GM10266 (cell line): ENCODE data around the gene ENO4.

Experiments used
- DNase-seq: peaks from one replicate; pipeline ENCODE4 v3.0.0; 2012; ENCODE audit errors: extremely low spot score
- CTCF ChIP-seq: IDR thresholded peaks from 2 replicates; pipeline ENCODE4 v1.5.1; 2012; ENCODE audit warnings: mild to moderate bottlenecking, low read depth; ENCODE audit not compliant: control insufficient read depth, insufficient read depth; ENCODE audit errors: missing control alignments

The ENO4 gene

GRCh38 chr10:116838143-116838725 is 11.1 kb upstream of the ENO4 start:
- no peak for DNase-seq
- no peak for TF ChIP-seq CTCF

- no peak for TF ChIP-seq CTCF
Measured at GRCh38 chr10:116840389-116841075, 8.8 kb upstream of the ENO4 start.

GRCh38 chr10:116845823-116846222 is 3.5 kb upstream of the ENO4 start:
- DNase-seq, result no peak

More at GRCh38 chr10:116840389-116841075, 8.8 kb upstream of the ENO4 start:
- DNase-seq, result no peak

GRCh38 chr10:116848032-116848943 is 1.0 kb upstream of the ENO4 start:
- DNase-seq, result peak; percentile 50
- no peak for TF ChIP-seq CTCF

More at GRCh38 chr10:116845823-116846222, 3.5 kb upstream of the ENO4 start:
- TF ChIP-seq CTCF, result no peak

GRCh38 chr10:116848944-116849247 is 403 bp upstream of the ENO4 start:
- TF ChIP-seq CTCF, result no peak
- no peak for DNase-seq

- no peak for DNase-seq
- TF ChIP-seq CTCF, result no peak
Measured at GRCh38 chr10:116850058-116850611, 836 bp downstream of the ENO4 start.
